Progenitor cell of endocrine pancreas (in vitro differentiated cells): ENCODE measurements around the gene CSF1R. TPM values are rescaled to one million over a fixed set of nuclear protein-coding genes. Genes with fewer than 3 reads are reported as not detected.

ENCODE experiments used
- DNase-seq: peaks from one replicate; pipeline ENCODE4 v3.0.0; 2021; ENCODE audit warnings: low spot score; ENCODE audit not compliant: unreplicated experiment
- H3K27ac Mint-ChIP-seq: 2 replicates; pipeline ENCODE4 v1.8.0; 2021; ENCODE audit warnings: mild to moderate bottlenecking, moderate library complexity, mixed read lengths
- H3K27me3 Mint-ChIP-seq: 2 replicates; pipeline ENCODE4 v1.8.0; 2021; ENCODE audit warnings: mixed read lengths
- H3K36me3 Mint-ChIP-seq: 2 replicates; pipeline ENCODE4 v1.8.0; 2022; ENCODE audit warnings: mixed read lengths; ENCODE audit not compliant: insufficient read depth
- H3K4me1 Mint-ChIP-seq: 2 replicates; pipeline ENCODE4 v1.8.0; 2021; ENCODE audit warnings: low read depth, mixed read lengths
- H3K4me3 Mint-ChIP-seq: 2 replicates; pipeline ENCODE4 v1.8.0; 2021; ENCODE audit warnings: low read depth, mild to moderate bottlenecking, moderate library complexity, mixed read lengths
- H3K9me3 Mint-ChIP-seq: 2 replicates; pipeline ENCODE4 v1.8.0; 2021; ENCODE audit warnings: low read depth, mixed read lengths
- CTCF ChIP-seq: fragments of 200-600 bp; sonication (generic); IDR thresholded peaks from one replicate; pipeline ENCODE4 v1.5.0; 2021; ENCODE audit warnings: antibody characterized with exemption, mild to moderate bottlenecking; ENCODE audit not compliant: unreplicated experiment
- total RNA-seq: library from RNA; stranded (reverse); gene quantifications from 2 replicates; pipeline ENCODE4 v1.2.1, GENCODE V29; 2021

Gene CSF1R
- total RNA-seq, 1 donor from 2014 or later = not detected

DNA sequence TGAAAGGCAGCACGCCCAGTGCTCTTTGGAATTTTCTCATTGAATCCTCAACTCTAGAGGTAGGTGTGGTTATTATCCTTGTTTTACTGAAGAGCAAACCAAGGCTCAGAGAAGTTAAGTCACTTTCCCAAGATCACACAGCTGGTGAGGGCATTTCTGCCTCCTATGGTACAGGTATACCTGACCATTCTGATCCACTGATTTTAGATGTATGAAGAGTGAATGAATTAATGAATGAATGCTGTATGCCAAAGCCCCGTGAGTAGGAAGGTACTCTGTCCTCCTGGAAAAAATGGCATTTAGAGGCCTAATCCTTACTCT, 18.2 kb upstream of the CSF1R start:
- peaks cover 10% of the 10 kb centered on the region for H3K27me3 Mint-ChIP-seq
- no peaks in the 10 kb centered on the region for H3K36me3 Mint-ChIP-seq

DNA sequence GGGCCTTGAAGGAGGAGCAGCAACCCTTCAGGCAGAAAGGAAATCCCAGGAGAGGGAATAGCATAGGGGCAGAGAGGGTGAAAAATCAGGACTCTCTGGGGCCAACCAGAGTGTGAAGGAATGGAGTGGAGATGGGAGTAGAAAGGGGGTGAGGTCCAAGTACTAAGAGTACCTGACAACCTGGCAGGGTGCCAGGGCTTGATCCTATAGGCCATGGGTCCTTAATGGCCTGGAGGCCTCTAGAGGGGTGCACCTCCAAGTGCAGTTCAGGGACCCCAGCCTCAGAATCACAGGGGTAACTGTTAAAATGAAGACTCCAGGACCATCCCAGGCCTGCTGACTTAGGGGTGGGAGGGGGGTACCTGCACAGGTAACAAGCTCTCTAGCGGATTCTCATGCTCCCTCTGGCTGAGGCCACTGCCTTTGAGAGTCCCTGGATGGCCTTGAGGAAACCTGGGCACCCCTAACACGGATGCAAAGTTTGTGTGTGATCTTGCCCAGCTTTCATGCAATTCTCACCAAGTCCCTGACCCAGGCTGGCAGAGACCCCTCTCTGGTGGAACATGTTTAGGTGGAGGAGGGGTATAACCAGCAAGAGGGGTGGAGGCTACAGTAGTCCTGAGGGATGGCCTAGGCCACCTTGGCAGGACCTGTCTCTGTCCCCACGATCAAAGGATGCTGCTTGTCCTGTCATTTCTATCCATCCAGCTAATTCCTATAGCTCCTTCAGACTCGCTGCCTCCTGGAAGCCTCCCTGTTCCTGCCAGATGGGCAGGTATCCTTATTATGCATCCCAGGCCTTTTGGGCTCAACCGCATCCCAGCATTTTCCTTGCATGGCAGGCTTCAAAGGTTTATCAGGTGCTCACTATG, 17.6 kb upstream of the CSF1R start:
- no peaks in the 10 kb centered on the region for H3K4me1 Mint-ChIP-seq
- peaks cover 10% of the 10 kb centered on the region for H3K27me3 Mint-ChIP-seq
- TF ChIP-seq CTCF = no peak
- no peak for DNase-seq
- H3K9me3 Mint-ChIP-seq = no peaks in the 10 kb centered on the region
- H3K27ac Mint-ChIP-seq = no peak overlapping the region
- H3K4me3 Mint-ChIP-seq = no peak overlapping the region
- H3K36me3 Mint-ChIP-seq = no peaks in the 10 kb centered on the region

More for the DNA sequence above, 18.2 kb upstream of the CSF1R start:
- Mint-ChIP-seq H3K4me3 (no peak overlapping the region), H3K27ac (no peak overlapping the region), H3K4me1 (no peaks in the 10 kb centered on the region), H3K9me3 (no peaks in the 10 kb centered on the region)
- DNase-seq = no peak
- TF ChIP-seq CTCF = no peak

GRCh38 chr5:150101023-150101422, 14.7 kb upstream of the CSF1R start:
- Mint-ChIP-seq H3K4me1 (no peaks in the 10 kb centered on the region), H3K9me3 (no peaks in the 10 kb centered on the region), H3K4me3 (no peak overlapping the region), H3K27me3 (peaks cover 3% of the 10 kb centered on the region), H3K27ac (no peak overlapping the region), H3K36me3 (no peaks in the 10 kb centered on the region)
- no peak for DNase-seq
- TF ChIP-seq CTCF = no peak

DNA sequence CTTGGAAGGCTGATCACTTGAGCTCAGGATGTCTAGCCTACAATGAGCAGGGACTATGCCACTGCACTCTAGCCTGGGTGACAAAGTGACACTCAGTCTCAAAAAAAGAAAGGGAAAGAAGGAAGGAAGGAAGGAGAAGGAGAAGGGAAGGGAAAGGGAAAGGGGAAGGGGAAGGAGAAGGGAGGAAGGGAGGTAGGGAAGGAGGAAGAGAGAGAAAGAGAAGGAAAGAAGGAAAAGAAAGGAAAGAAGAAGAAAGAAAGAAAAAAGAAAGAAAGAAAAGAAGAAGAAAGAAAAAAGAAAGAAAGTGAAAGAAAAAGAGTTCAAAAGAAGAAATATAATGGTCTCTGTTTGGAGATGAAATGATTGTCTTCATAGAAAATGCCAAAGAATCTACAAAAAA, 10.8 kb upstream of the CSF1R start:
- Mint-ChIP-seq H3K9me3 (peaks cover 4% of the 10 kb centered on the region), H3K36me3 (no peaks in the 10 kb centered on the region), H3K4me1 (peaks cover 6% of the 10 kb centered on the region), H3K4me3 (no peak overlapping the region), H3K27me3 (no peaks in the 10 kb centered on the region), H3K27ac (no peak overlapping the region)
- TF ChIP-seq CTCF = no peak
- DNase-seq = no peak

GRCh38 chr5:150092159-150092787, 5.9 kb upstream of the CSF1R start:
- peaks cover 4% of the 10 kb centered on the region for H3K9me3 Mint-ChIP-seq
- H3K27me3 Mint-ChIP-seq = peaks cover 3% of the 10 kb centered on the region
- peaks cover 16% of the 10 kb centered on the region for H3K4me1 Mint-ChIP-seq
- no peaks in the 10 kb centered on the region for H3K36me3 Mint-ChIP-seq
- H3K4me3 Mint-ChIP-seq = no peak overlapping the region
- no peak for TF ChIP-seq CTCF
- no peak overlapping the region for H3K27ac Mint-ChIP-seq
- no peak for DNase-seq
